Hepatocyte (in vitro differentiated cells): ENCODE measurements around the gene UBTD1. TPM values are rescaled to one million over a fixed set of nuclear protein-coding genes. Genes with fewer than 3 reads are reported as not detected.

Source experiments
- DNase-seq: peaks from one replicate; pipeline ENCODE4 v3.0.0-alpha.2; 2016; ENCODE audit warnings: low spot score
- H2AFZ ChIP-seq: fragments of 200-600 bp; sonication (generic); 2 replicates; pipeline ENCODE4 v1.6.0; 2016; ENCODE audit warnings: antibody characterized with exemption, mild to moderate bottlenecking
- H3K27ac ChIP-seq: fragments of 200-600 bp; sonication (generic); 2 replicates; pipeline ENCODE4 v1.5.1; 2016; ENCODE audit warnings: mild to moderate bottlenecking
- H3K27me3 ChIP-seq: fragments of 200-600 bp; sonication (generic); 2 replicates; pipeline ENCODE4 v1.6.1; 2016
- H3K36me3 ChIP-seq: fragments of 200-600 bp; sonication (generic); replicated peaks from 2 replicates; pipeline ENCODE4 v1.5.1; 2016; ENCODE audit warnings: low read depth; ENCODE audit not compliant: insufficient read depth
- H3K4me1 ChIP-seq: fragments of 200-600 bp; sonication (generic); 2 replicates; pipeline ENCODE4 v1.5.1; 2016; ENCODE audit warnings: mild to moderate bottlenecking, moderate library complexity; ENCODE audit not compliant: insufficient read depth
- H3K4me2 ChIP-seq: fragments of 200-600 bp; sonication (generic); 2 replicates; pipeline ENCODE4 v1.6.0; 2016
- H3K4me3 ChIP-seq: fragments of 200-600 bp; sonication (generic); 2 replicates; pipeline ENCODE4 v1.5.1; 2016; ENCODE audit warnings: mild to moderate bottlenecking
- H3K79me2 ChIP-seq: fragments of 200-600 bp; sonication (generic); 2 replicates; pipeline ENCODE4 v1.6.0; 2017; ENCODE audit warnings: mild to moderate bottlenecking
- H3K9me2 ChIP-seq: fragments of 200-600 bp; sonication (generic); replicated peaks from 2 replicates; pipeline ENCODE4 v1.6.0; 2017; ENCODE audit warnings: mild to moderate bottlenecking; ENCODE audit not compliant: insufficient read depth
- H3K9me3 ChIP-seq: fragments of 200-600 bp; sonication (generic); 2 replicates; pipeline ENCODE4 v1.5.1; 2016; ENCODE audit warnings: low read depth, mild to moderate bottlenecking
- H4K20me1 ChIP-seq: fragments of 200-600 bp; sonication (generic); 2 replicates; pipeline ENCODE4 v1.6.0; 2016; ENCODE audit warnings: mild to moderate bottlenecking; ENCODE audit not compliant: insufficient read depth, poor library complexity, severe bottlenecking
- EZH2 ChIP-seq: fragments of 200-600 bp; sonication (generic); IDR thresholded peaks from 2 replicates; pipeline ENCODE4 v1.6.1; 2016; ENCODE audit warnings: antibody characterized with exemption, mild to moderate bottlenecking, borderline replicate concordance
- EZH2phosphoT487 ChIP-seq: fragments of 200-600 bp; sonication (generic); IDR thresholded peaks from one replicate; pipeline ENCODE4 v1.6.1; 2018; ENCODE audit warnings: antibody characterized with exemption, mild to moderate bottlenecking, low read depth, moderate library complexity; ENCODE audit not compliant: unreplicated experiment, severe bottlenecking
- WGBS: methylation state at CpG from one replicate; pipeline ENCODE4 v1.1.6; 2016; ENCODE audit warnings: low lambda C conversion rate; ENCODE audit errors: missing lambda C conversion rate; 5-methylcytosine and 5-hydroxymethylcytosine counted together
- polyA plus RNA-seq: library from polyadenylated mRNA; unstranded; fragments of >200 nt; fragmentation: Nextera tagmentation; extraction: Ambion mirVana; gene quantifications from 2 replicates; pipeline ENCODE4 v1.2.1, GENCODE V29; 2016
- total RNA-seq: library from RNA; depleted of rRNA; stranded (reverse); fragments of >200 nt; gene quantifications from 2 replicates; pipeline ENCODE4 v1.2.3, GENCODE V29; 2014
- TF ChIP-seq, protein P1 (sequence below): fragments of 200-600 bp; sonication (generic); IDR thresholded peaks from 2 replicates; pipeline ENCODE4 v1.5.1; 2016; ENCODE audit warnings: antibody characterized with exemption, mild to moderate bottlenecking; ENCODE audit not compliant: poor library complexity

UBTD1 gene
- total and polyA plus RNA-seq, 2 experiments from 2014 or later: 12.8 to 37.0 TPM

DNA sequence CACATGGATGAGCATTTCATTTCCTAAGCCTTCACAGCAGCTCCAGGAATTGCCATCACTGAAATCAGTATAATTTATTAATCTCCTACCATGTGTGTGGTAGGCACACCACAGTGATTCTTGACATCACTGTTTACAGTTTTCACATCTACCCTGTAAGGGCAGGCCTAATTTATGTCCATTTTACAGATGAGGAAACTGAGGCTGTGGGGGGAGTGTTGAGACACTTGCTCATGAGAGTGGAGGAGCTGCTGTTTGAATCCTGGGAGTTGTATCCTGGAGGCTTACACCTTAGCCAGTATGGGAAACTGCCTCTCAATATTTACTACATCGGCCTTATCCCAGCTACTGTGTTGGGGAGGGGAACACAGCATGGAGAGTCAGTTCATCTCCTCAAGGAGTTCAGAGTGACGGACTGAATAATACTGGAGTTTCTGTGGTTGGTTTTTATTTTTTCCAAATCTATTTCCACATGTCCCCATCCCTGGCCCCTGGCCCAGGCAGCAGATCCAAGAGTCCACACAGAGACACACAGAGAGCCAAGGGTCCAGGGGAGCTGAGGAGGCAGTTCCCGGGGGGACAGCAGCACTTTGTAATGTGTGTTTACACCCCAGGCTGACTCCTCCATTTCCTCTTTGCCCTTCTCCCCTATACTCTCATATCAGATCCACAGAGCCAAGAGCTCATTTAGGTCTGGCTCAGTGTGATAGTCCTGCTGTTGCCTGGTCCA is 13.2 kb downstream of the UBTD1 start:
- TF ChIP-seq, protein P1, sequence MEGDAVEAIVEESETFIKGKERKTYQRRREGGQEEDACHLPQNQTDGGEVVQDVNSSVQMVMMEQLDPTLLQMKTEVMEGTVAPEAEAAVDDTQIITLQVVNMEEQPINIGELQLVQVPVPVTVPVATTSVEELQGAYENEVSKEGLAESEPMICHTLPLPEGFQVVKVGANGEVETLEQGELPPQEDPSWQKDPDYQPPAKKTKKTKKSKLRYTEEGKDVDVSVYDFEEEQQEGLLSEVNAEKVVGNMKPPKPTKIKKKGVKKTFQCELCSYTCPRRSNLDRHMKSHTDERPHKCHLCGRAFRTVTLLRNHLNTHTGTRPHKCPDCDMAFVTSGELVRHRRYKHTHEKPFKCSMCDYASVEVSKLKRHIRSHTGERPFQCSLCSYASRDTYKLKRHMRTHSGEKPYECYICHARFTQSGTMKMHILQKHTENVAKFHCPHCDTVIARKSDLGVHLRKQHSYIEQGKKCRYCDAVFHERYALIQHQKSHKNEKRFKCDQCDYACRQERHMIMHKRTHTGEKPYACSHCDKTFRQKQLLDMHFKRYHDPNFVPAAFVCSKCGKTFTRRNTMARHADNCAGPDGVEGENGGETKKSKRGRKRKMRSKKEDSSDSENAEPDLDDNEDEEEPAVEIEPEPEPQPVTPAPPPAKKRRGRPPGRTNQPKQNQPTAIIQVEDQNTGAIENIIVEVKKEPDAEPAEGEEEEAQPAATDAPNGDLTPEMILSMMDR: no peak
- TF ChIP-seq EZH2: no peak
- no peak for TF ChIP-seq EZH2phosphoT487
- no peaks in the 10 kb centered on the region for H3K9me3 ChIP-seq
- no peaks in the 10 kb centered on the region for H3K27me3 ChIP-seq
- no peak overlapping the region for H3K4me3 ChIP-seq
- H3K9me2 ChIP-seq: no peaks in the 10 kb centered on the region
- H3K27ac ChIP-seq: no peak overlapping the region
- no peak overlapping the region for H2AFZ ChIP-seq
- WGBS: 78% methylated on average over 3 of the region's 3 CpGs
- no peaks in the 10 kb centered on the region for H3K36me3 ChIP-seq
- H3K4me1 ChIP-seq: no peaks in the 10 kb centered on the region
- H3K79me2 ChIP-seq: peaks cover 45% of the 10 kb centered on the region
- no peak overlapping the region for H3K4me2 ChIP-seq
- no peaks in the 10 kb centered on the region for H4K20me1 ChIP-seq
- no peak for DNase-seq

DNA sequence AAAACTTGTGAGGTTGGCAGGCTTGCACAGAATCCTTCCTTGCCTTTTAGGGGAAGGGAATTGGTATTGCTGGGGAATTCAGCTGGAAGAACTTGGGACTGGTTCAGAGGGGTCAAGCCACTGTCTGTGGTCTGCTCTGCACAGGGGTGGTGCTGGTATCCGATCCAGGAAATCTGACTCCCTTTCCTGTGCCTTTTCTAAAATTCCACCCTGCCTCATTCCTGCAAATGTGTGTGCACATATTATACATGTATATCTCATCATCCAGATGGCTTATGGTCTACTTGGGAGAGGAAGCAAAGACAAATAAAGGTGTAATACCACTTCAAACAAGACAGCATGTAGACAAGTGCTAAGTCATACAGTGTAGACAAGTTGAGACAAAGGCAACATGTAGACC is 14.3 kb downstream of the UBTD1 start:
- H3K4me2 ChIP-seq: no peak overlapping the region
- H3K9me3 ChIP-seq: no peaks in the 10 kb centered on the region
- peaks cover 42% of the 10 kb centered on the region for H3K79me2 ChIP-seq
- no peak overlapping the region for H3K27ac ChIP-seq
- no peaks in the 10 kb centered on the region for H3K9me2 ChIP-seq
- H3K4me3 ChIP-seq: no peak overlapping the region
- H4K20me1 ChIP-seq: no peaks in the 10 kb centered on the region
- TF ChIP-seq EZH2phosphoT487: no peak
- TF ChIP-seq, protein P1: no peak
- no peak for TF ChIP-seq EZH2
- no peak for DNase-seq
- H3K4me1 ChIP-seq: no peaks in the 10 kb centered on the region
- no peak overlapping the region for H2AFZ ChIP-seq
- 63% methylated on average over 1 of the region's 1 CpG for WGBS
- no peaks in the 10 kb centered on the region for H3K36me3 ChIP-seq
- no peaks in the 10 kb centered on the region for H3K27me3 ChIP-seq

DNA sequence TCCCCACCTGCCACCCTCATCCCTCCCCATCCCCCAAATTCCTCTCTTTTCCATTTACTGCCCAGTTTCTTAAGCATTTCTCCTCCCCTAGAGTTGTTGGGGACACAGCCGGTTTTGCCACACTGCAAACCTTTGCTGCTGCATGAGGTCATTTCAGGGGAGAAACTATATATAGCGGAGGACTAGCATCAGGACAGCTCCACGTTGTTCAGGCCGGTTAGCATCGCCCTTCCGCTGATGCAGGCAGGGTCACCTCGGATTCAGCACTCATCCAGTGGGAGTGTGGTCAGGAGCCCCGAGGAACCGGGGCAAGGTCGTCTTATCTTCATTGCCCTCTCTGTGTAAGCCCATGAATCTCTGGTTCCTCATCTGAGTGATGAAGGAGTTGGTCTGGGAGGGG is 15.6 kb downstream of the UBTD1 start:
- Histone ChIP-seq H2AFZ (no peak overlapping the region), H3K27ac (no peak overlapping the region), H3K4me1 (no peaks in the 10 kb centered on the region), H3K9me2 (no peaks in the 10 kb centered on the region), H3K4me2 (no peak overlapping the region), H3K4me3 (no peak overlapping the region), H3K36me3 (no peaks in the 10 kb centered on the region), H4K20me1 (no peaks in the 10 kb centered on the region), H3K79me2 (peaks cover 40% of the 10 kb centered on the region), H3K9me3 (no peaks in the 10 kb centered on the region), H3K27me3 (no peaks in the 10 kb centered on the region)
- TF ChIP-seq EZH2phosphoT487 (no peak), EZH2 (no peak)
- TF ChIP-seq, protein P1: no peak
- WGBS: 76% methylated on average over 10 of the region's 10 CpGs
- no peak for DNase-seq
